ENCODE results near the gene PRG2. TPM values are rescaled to one million over a fixed set of nuclear protein-coding genes. Genes with fewer than 3 reads are reported as not detected.
A peak's percentile ranks its signal among the peaks of the same experiment; 100 is the strongest.

Gene PRG2
- total and polyA plus RNA-seq, 2 of the 13 experiments (the other 11 are each of a cell fraction or from before 2014, with no cell fraction given) = not detected

- TF ChIP-seq MZF1 (CRISPR knock-in tag; IDR thresholded peaks at IDR 0.05; ENCODE audit: borderline replicate concordance) = no peak
- no peak for TF ChIP-seq MYNN (CRISPR knock-in tag; IDR thresholded peaks at IDR 0.05; ENCODE audit: low read depth)
- no peak for TF ChIP-seq SNAPC2 (CRISPR knock-in tag; IDR thresholded peaks at IDR 0.05)
- TF ChIP-seq ZNF557 (CRISPR knock-in tag; IDR thresholded peaks at IDR 0.05) = no peak
- no peak; the same call in 1 of the 2 replicates for TF ChIP-seq EHMT2 (IDR thresholded peaks at IDR 0.05; ENCODE audit: borderline replicate concordance, low read depth, low read length)
- no peak for TF ChIP-seq ZNF33B (CRISPR knock-in tag; IDR thresholded peaks at IDR 0.05)
- TF ChIP-seq NKX3-1 (CRISPR knock-in tag; IDR thresholded peaks at IDR 0.05) = 0 out of 2 replicates have a peak, but pooled peaks have one; percentile 68
- TF ChIP-seq POLR2G (IDR thresholded peaks at IDR 0.05; ENCODE audit: low read depth, low read length) = no peak
- TF ChIP-seq DBP (CRISPR knock-in tag; IDR thresholded peaks at IDR 0.05; ENCODE audit: not compliant biosample characterization) = no peak
- no peak for TF ChIP-seq ZNF580 (CRISPR knock-in tag; IDR thresholded peaks at IDR 0.05; ENCODE audit: borderline replicate concordance, low read depth)
- TF ChIP-seq ZNF891 (CRISPR knock-in tag; IDR thresholded peaks at IDR 0.05) = no peak
- no peak for TF ChIP-seq PCBP2 (optimal IDR thresholded peaks at IDR 0.05; ENCODE audit: low read depth, low read length, poor library complexity, severe bottlenecking)
- no peak for TF ChIP-seq CREB3 (CRISPR knock-in tag; IDR thresholded peaks at IDR 0.05)
- 0 out of 4 replicates have a peak, but pooled peaks of 1 of the 2 experiments have one; percentile 16 for TF ChIP-seq MAFK (conservative IDR thresholded peaks at IDR 0.05 in 1 of 2, IDR thresholded peaks at IDR 0.05 in 1 of 2; ENCODE audit: low read length in 2 of 2)
- TF ChIP-seq BCLAF1 (IDR thresholded peaks at IDR 0.05) = no peak
- no peak for TF ChIP-seq ZNF136 (CRISPR knock-in tag; IDR thresholded peaks at IDR 0.05; ENCODE audit: low read depth)
- peak; percentile 75; the same call in 1 of the 2 replicates for TF ChIP-seq ZNF614 (CRISPR knock-in tag; IDR thresholded peaks at IDR 0.05; ENCODE audit: borderline replicate concordance)
- peak; percentile 48; the same call in 1 of the 2 replicates for TF ChIP-seq ZNF652 (CRISPR knock-in tag; IDR thresholded peaks at IDR 0.05; ENCODE audit: borderline replicate concordance, low read depth)
- no peak for TF ChIP-seq ZNF790 (CRISPR knock-in tag; IDR thresholded peaks at IDR 0.05; ENCODE audit: borderline replicate concordance)
- 0 out of 2 replicates have a peak, but pooled peaks have one; percentile 34 for TF ChIP-seq SIX1 (CRISPR knock-in tag; IDR thresholded peaks at IDR 0.05; ENCODE audit: borderline replicate concordance)
- no peak for TF ChIP-seq ZNF7 (CRISPR knock-in tag; IDR thresholded peaks at IDR 0.05)
- 0 out of 2 replicates have a peak, but pooled peaks have one; percentile 30 for TF ChIP-seq ZNF556 (CRISPR knock-in tag; IDR thresholded peaks at IDR 0.05; ENCODE audit: borderline replicate concordance)
- TF ChIP-seq TFE3 (CRISPR knock-in tag; IDR thresholded peaks at IDR 0.05) = 0 out of 2 replicates have a peak, but pooled peaks have one; percentile 33
Observed at GRCh38 chr11:57434640-57435546, 44.4 kb upstream of the PRG2 start (continued).
